ENCODE measurements around the gene EFEMP1.

Gene EFEMP1

DNA sequence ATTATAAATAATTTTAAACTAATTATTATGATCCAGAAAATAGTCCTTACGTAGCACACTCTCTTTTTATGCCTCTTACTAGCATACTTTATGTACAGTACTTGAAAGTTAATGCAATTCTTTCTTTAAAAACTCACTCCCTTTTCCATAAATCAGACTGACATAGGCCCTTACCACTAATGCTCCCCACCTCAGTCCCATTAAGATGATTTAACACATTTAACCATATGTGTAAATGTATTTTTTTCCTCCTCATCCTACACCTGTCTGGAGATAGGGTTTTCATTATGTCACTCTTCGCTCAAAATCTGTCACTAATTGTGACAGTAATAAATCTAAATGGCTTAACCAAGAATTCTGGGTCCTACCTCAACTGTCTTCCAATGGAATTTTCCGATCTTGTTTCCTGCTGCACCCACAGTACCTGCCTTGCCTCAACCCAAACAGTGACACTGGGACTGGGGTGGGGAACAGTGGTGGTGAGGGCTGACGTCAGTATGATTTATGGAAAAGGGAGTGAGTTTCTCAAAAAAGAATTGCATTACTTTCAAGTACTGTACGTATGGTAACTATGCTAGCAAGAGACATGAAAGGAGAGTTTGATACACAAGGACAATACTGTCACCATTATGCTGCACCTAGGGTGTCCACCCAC lies 25.1 kb downstream of the EFEMP1 start:
- DNase-seq (ENCODE audit: low read depth in 2 of 2), result no peak

DNA sequence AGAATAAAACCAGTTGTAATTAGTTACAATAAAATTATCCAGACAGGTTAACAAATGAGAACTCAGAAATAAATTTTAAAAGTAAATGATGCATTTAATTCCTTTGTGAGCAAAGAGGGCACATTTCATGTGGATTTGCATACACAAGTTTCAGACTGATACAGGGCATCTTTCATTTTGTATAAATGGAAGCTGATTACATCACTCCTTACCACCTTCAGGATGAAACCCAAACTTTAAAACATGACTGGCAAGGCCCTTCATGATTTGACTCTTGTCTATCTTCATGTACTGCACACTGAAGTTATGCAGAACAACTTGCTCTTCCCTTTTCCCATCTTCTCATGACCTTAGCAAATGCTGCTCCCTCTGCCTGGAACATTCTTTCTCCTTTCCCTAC lies 26.9 kb downstream of the EFEMP1 start:
- DNase-seq (ENCODE audit: low read depth in 2 of 2), result no peak

DNA sequence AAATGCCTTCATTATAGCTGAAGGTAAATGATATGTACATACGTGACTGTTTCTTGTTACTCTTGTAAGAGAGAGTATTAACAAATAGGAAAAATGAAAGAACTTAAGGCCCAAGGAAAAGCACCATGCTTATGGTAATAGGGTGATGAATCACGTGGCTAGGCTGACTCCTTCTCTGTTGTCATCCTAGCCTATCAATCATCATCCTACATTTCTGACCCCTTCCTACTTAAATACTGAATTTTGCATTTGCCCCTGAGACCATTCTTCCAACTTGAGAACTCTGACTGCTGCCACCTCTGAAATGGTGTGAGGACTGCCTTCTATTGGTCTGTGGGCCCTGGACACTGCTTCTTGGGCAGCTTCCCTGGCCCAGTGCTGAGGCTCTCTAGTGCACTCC lies 28.9 kb downstream of the EFEMP1 start:
- no peak for DNase-seq (ENCODE audit: low read depth in 2 of 2)

DNA sequence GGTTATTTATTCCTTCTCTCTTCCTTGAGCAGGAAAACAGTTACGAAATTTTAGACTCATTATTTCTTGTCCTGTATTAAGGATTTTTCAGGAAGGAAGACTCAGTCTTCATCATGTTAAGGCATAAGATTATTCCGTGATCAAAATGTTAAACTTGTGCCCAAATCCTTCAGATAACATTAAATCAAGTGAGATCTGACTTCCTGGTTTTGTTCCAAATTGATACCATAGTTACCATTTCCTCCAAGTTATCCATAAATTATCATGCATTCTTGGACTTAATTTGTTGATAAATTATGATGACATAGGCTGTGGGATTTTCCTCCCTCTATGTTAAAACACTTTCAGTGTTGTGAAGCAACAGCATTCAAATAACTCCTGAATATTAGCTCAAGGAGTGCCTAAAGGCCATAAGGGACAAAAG lies 31.9 kb downstream of the EFEMP1 start:
- no peak for DNase-seq (ENCODE audit: low read depth in 2 of 2)

DNA sequence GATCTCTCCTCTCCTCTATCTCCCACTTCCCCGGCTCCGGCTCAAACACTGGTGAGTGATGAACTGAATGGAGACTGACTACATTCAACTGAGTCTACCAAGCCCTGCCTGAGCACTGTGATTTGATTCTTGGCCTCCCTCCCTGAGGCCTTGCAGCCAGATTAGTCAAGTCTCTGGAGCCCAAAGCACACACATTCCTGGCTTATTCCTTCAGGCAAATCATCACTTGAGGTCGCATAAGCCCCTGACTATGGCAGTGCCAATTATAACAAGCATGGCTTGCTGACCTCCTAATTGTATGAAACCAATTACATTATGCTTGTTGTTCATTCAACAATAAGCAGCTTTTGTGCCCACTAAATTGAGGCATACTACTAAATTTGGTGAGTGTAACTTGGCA lies 34.6 kb downstream of the EFEMP1 start:
- no peak for DNase-seq (ENCODE audit: low read depth in 2 of 2)

DNA sequence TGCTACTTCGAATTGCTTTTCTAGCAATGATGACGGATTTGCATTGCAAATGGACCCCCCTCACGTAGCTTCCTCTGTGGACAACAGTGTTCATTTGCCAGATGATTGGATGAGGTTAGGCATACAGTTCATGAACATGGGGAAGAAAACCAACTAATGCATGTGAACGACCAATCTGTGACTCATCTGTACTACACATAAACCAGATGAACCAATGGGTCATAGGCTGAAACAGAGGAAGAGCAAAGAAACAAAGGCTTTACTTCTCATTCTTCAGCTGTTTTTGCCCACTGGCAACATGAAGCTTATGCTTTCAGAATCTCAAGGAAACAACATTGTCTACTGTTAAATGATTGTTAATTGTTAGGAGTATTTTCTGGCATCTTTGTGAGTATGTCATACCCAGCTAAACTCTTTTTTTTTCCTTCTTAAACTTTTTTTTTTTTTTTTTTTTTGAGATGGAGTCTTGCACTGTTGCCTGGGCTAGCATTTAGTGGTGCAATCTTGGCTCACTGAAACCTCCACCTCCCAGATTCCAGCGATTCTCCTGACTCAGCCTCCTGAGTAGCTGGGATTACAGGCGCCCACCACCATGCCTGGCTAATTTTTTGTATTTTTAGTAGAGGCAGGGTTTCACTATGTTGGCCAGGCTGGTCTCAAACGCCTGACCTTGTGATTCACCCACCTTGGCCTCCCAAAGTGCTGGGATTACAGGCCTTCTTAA lies 35.5 kb downstream of the EFEMP1 start:
- no peak for DNase-seq (ENCODE audit: low read depth in 2 of 2)

DNA sequence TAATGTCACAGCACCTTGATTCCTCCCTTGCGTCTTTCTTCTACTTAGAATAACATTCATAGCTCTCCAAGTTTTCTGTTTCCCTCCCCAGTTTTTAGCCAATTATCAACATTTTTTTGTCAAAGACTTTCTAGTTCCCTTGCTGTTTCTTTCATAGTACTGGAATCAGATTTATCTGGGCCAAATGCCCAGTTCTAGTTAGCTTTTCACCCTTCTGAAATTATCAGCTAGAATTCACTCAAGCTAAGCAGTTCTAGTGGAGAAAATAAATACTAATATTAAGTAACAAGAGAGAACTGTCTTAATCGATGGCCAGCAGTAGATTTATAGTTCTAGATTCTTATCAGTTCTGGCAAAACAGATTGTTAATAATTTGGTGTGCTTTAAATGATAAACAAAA lies 36.2 kb downstream of the EFEMP1 start:
- no peak for DNase-seq (ENCODE audit: low read depth in 2 of 2)

DNA sequence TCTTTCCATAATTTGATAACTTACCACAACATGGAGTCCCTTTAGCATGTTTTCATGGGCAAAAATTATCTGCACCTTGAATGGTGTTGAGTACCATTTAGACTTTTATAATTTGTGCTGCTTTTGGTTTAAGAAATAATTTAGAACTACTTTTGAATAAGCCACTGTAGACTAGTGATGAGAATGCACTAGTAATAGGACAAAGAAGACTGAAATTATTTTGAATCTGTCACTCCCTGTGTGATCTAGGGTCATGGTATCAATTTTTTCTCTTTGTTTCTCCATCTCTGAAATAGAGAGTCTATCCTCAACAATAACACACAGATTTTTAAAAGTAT lies 37.7 kb downstream of the EFEMP1 start:
- no peak for DNase-seq (ENCODE audit: low read depth in 2 of 2)

DNA sequence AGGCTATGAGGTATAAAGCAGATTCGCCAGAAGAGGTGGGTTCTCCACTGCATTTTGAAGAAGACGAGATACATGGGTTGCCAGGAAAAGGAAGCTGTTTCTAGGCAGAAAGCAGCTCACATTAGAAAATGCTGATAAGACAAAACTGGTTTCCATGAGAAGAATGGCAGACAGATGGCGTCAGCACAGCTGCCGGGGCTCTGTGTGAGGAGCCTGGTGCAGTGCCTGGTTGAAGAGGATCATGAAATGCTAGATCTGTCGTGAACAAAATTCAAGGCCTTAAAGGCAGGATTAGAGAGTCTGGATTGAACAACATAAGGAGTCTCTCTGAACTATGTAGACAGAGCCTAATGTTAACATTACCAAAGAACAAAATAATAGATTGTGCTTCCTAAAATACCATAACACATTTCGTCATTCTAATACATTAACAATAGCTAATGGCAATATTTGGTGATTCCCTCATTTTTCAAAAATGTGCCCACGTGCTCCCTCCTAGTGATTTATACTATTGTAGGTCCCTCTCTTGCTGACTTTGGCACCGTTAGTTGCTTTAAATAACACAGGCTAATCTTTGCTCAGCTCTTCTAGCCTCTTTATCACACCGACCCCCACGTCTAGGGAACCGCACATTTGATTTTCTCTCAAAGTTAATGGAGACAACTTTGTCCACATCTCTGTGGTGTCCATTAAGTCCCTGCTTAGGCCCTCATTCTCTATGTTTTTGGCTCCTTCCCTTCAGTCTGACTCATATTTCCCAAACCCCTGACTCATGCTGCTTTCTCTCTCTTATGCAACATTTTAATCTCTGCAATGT lies 38.2 kb downstream of the EFEMP1 start:
- no peak for DNase-seq (ENCODE audit: low read depth in 2 of 2)

DNA sequence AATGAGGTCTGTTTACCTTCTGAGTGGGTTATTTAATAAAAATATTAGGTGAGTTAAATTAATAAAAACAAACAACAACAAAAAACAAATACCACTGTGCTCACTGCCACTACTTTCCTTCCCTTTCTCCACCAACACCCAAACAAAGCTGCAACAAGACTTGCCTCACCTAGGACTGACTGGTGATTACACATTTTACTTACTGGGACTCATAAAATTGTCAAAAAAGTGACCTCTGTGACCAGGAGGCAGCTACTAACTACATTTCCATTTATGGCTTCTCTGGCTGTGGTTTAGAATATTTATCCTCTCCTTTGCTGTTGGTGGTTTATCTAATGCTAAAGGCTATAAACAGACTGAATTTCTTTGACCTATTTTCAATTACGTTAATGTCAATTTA lies 39.8 kb downstream of the EFEMP1 start:
- no peak for DNase-seq (ENCODE audit: low read depth in 2 of 2)

DNA sequence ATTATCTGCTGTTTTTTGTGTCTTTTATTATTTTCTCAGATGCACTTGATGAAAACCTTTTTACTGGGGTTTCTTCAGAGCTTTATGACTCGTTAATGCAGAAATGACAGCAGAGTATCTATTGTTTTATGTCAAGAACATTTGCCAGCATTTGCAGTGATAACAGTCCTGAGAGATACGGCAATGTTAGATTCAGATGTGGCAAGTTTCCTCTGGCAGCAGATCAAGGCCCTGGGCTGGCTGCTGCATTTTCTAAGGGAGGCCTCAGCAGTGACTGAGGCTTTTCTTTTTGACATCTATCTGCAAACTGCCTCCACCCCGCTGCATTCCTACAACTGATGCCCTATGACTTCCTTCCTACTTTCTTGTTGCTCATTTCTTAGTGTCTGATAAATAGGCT lies 40.2 kb downstream of the EFEMP1 start:
- DNase-seq (ENCODE audit: low read depth in 2 of 2), result no peak

DNA sequence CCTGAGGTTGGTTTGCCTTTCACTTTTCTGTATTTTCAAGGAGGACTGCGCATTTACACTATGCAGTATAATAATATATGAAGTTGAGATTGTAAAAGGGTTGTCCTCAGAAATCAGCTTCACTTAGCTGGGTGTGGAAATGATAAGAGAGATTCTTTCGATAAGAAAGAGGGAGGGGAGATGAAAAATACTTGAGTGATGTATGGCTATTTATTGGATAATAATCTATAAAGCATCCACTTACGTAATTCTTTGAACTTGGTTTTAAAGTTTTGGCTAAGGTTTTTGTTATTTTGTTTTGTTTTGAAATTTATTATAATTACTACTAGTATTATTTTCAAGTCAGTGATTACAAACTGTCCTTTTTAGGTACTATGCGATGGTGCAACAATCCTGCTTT lies 40.6 kb downstream of the EFEMP1 start:
- DNase-seq (ENCODE audit: low read depth in 2 of 2), result no peak

DNA sequence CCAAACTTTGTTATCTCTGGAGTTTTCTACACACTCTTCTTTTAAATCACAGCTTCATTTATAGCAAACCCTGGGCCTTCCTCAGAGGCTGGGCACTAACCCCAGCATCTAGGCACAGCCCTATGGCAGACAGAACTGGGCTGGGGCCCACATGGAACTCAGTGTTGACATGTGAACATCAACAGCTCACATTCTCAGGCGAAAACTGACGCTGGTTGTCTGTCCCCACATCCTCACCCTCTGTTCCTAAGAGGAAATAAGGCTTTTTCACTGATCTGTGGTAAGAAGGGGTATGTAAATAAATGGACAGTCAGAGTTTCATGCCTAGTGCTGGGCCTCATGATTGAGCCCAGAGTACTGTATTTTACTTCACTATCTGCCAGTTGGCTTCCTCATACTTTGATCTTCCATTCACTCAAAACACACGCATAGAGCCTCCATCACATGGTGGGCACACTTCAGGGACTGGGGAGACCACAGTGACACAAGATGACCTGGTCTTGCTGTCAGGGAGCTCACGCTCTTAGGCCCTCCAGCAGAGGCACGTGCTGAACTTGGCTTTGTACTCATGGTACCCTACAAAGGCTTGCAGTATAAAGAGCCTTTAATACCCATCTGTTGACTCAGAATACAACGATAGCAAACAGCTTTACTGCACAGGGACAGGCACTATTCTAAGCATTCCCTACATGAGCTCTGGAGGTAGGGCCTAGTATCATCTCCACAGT lies 43.0 kb downstream of the EFEMP1 start:
- no peak for DNase-seq (ENCODE audit: low read depth in 2 of 2)

DNA sequence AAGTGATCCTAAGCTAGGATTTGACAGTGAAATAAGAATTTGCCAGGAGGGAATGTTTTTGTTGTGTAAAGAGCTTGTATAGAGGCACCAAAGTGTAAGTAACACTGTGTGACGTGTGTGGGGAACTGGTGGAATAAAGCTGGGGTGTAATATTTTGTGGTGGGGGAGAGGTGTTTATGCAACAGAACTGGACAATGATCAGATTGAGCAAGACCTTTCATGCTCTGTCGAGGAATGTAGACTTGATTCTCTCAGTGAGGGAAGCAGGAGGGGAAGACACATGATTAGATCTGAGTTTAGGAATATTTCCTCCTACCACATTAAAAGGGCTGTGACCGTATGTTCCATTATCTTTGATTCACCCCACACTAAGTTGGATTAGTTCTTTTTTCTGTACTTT lies 43.6 kb downstream of the EFEMP1 start:
- no peak for DNase-seq (ENCODE audit: low read depth in 2 of 2)

DNA sequence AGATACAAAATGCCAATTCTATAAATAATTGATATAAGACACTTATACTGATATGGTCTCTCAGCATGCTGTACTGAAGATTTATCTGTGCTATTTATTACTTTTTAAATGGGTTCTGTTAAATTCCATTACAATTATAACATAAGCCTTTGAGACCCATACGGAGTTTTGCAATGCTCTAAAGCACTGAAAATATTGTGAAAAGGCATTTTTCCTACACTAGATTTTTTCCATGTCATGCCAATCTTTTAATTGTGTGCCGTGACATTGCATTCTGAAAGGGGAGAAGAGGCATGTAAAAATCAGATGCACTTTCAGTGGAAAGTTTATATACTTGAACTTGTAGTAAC lies 46.5 kb downstream of the EFEMP1 start:
- DNase-seq (ENCODE audit: low read depth in 2 of 2), result no peak

DNA sequence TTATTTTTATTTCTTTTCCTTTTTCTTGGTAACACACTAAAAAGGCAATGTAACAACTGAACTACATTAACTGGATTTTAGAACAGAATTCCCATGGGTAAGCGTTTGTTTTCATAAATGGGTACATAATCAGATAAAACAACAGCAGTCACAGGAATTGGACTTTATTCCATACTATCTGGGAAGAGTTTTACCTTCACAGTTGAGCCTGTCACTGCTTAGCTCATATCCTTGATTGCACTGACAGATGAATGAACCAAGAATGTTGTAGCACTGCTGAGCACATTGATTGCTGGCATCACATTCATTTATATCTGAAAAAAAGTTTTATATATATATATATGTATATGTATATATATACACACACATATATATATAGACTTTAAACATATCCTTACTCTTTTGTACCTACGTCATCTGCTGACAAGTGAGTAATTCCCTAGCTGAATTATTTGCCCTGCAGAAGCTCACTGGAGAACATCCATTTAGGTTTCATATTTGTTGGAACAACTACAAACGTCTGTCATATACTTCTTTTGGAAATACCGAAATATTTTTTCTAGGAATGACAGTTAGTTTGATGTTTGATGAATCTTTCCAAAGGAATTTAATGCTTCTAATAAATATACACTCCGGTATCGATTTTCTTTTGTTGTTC lies 47.0 kb downstream of the EFEMP1 start:
- no peak for DNase-seq (ENCODE audit: low read depth in 2 of 2)

DNA sequence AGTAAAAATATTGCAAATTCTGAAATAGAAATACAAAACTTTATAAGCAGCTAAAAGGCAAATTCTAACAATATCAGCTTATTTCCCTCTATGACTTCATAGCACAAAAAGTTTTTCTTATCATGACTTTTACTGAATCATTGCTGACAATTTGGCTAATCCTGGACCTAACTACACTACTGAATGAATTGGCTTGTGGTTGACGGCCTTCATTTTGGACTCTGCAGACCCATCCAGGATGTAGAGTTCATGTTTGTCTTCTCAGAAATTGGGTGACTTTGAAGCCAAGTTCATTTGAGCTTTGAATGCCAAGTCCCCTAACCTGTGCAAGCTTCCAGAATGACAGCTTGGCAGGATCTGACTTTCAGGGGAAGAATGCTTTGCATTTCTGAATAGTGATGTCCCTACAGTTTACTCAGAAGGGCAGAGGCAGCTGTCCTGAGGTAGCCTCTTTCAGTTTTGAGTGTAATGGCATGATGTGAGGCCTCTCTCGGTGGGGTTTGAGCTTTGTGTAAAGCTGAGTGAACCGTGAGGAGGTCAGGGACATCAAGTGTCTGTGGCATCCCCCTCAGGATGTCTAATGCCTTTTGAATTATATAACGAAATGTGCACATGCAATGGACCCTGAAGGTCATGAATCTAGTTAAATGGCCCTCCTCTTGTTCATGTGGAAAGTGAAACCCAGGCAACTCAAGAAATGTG lies 48.0 kb downstream of the EFEMP1 start:
- DNase-seq (ENCODE audit: low read depth in 2 of 2), result no peak

DNA sequence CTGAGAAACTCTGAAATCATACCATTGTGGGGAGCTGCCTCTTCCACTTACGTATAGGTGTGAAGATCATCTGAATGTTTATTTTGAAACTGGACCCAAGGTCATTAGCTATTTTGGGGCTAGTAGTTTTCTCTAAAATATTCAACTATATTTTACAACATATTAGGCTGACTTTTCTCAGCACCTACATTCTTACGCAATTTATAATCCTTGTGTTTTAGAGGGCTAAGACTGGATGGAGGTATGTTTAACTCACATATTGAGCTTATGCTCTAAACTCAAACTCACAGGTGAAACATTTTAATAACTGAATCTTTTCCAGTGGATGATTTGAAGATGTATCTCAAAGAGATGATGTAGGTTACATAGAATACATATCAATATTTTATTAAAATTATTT lies 49.2 kb downstream of the EFEMP1 start:
- DNase-seq (ENCODE audit: low read depth in 2 of 2), result no peak

DNA sequence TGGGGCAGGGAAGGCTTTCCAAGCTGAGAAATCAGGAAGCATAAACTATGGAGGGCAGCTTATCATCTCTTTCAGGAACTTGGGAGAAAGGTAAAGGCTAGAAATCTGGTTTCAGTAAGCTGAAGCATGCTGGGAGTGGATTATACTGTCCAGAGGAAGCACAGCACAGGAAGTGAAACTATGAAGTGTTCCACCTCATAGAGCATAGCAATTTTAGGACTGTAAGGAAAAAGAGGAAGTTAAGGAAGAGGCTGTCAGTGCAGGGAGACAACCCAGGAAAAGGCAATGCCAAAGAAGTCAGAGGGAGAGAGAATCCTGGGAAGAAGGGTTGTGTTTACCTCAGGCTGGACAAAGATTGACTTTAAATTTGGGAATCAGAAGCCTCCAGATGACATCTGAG lies 51.9 kb downstream of the EFEMP1 start:
- no peak for DNase-seq (ENCODE audit: low read depth in 2 of 2)

DNA sequence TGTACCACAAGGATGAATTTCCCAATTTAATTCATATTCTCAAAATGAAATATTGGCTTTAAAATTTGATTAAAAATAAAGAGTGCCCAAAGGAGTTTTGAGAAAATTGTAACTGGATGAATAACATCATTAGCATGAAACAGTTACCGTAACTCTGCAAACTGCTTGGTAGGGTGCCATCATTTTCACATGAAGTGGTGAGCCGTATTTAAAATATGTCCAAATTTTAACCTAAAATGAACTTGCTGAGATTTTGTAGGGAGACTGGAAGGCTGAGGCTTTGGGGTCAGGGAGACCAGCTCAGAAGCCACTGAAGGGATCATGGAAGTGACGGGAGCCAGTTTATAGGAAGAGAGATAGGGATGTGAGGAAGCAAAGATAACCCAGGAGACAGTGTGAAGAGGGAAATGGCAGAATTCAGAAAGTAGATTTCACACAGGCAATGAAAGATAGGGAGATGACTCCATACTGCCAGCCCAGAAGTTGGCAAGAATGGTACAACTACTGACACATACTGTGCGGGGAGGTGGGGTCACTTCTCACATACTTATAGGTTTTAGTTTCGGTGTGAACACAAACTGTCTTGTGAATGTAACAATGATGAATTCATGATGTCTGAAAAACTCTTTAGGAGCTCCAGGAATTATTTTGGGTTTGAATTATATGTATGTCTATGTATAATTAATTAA lies 53.8 kb downstream of the EFEMP1 start:
- no peak for DNase-seq (ENCODE audit: low read depth in 2 of 2)

Measured in stimulated activated CD8-positive, alpha-beta memory T cell treated with anti-CD3 and anti-CD28 coated beads, Interleukin-2, amount 100 ng/mL, for 48 hours (primary cell).